OCI-LY1 (cell line): ENCODE measurements around the gene HDAC9.

ENCODE experiments used
- CTCF ChIP-seq: fragments of 200-600 bp; sonication (generic), shearing (Covaris generic); IDR thresholded peaks from 2 replicates; pipeline ENCODE4 v1.5.1; 2017; ENCODE audit warnings: mild to moderate bottlenecking, antibody characterized with exemption, low read length, moderate library complexity, mixed read lengths
- EZH2 ChIP-seq: fragments of 200-600 bp; sonication (generic), shearing (Covaris generic); IDR thresholded peaks from 2 replicates; pipeline ENCODE4 v1.8.0; 2017; ENCODE audit warnings: borderline replicate concordance, mixed run types, mild to moderate bottlenecking, antibody characterized with exemption, low read length, moderate library complexity, mixed read lengths

- TF ChIP-seq CTCF (no peak), EZH2 (no peak)
These were observed 394.6 kb downstream of the HDAC9 start for GRCh38 chr7:18890134-18890533.
